Posterior cingulate gyrus (tissue), 11 donors: ENCODE data around the gene ASTN1.

ENCODE experiments used
- DNase-seq, 10 donors: peaks; one replicate each; pipeline versions ENCODE4 v3.0.0 to v3.0.0-alpha.2; 2020 to 2021; ENCODE audit warnings: mixed read lengths in 3 of 10
- intact Hi-C: fragments of 100-400 bp; cut with DNase I; formaldehyde crosslinking; loops from one replicate; pipeline ENCODE4 v1.15.1; 2023

Gene ASTN1

GRCh38 chr1:176949033-176949662 is 215.4 kb downstream of the ASTN1 start:
- intact Hi-C loops: no loop called here
- peak in 4 of 10 donors; percentile 13 to 85 (median 50) for DNase-seq

GRCh38 chr1:176944606-176945005 is 219.9 kb downstream of the ASTN1 start:
- DNase-seq: no peak
- intact Hi-C loops: no loop called here

DNA sequence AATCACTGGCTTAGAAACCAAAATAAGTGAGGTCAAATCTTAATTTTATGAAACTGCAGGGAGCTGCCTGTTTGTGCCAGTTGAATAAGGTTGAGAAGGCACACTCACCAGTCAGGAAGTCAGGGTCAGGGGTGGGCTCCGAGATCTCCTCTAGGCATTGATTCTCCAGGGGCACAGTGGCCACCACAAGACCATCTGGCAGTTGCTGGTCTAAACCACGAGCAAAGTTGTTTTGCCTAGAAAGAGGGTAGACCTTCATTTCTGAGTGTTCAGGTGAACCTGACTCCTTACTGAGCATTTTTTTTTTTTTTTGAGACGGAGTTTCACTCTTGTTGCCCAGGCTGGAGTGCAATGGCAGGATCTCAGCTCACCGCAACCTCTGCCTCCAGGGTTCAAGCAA is 220.7 kb downstream of the ASTN1 start:
- intact Hi-C loops: no loop called here
- DNase-seq: no peak

GRCh38 chr1:176942346-176942745 is 222.2 kb downstream of the ASTN1 start:
- DNase-seq: no peak
- intact Hi-C loops: no loop called here

- no peak for DNase-seq
- intact Hi-C loops: no loop called here
These were observed 224.5 kb downstream of the ASTN1 start for GRCh38 chr1:176939993-176940392.

GRCh38 chr1:176938375-176938774 is 226.1 kb downstream of the ASTN1 start:
- DNase-seq: no peak
- intact Hi-C loops: no loop called here

DNA sequence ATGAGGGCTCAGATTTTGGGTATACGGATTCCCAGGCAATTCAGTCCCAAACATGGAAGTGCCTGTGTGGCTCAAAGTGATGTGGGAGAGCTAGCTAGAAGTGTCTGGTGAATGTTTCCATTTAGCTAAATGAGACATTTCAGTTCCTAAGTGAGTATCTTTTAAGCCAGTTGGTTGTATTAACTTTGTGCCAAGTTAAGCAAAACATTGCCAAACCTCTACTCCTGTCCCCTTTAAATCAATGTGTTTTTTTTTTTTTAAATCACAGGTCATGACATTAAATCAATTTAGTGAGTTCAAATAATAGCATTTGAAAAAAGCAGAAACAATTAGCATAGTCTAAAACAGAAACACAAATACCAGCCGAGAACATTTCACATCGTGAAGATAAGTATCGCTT is 230.1 kb downstream of the ASTN1 start:
- intact Hi-C loops: no loop called here
- no peak for DNase-seq

GRCh38 chr1:176932114-176933104 is 232.1 kb downstream of the ASTN1 start:
- DNase-seq: no peak
- intact Hi-C loops: no loop called here

- intact Hi-C loops: no loop called here
- no peak for DNase-seq
These were observed 233.0 kb downstream of the ASTN1 start for GRCh38 chr1:176931526-176931925.

GRCh38 chr1:176926330-176927086 is 238.0 kb downstream of the ASTN1 start:
- no peak for DNase-seq
- intact Hi-C loops: no loop called here

DNA sequence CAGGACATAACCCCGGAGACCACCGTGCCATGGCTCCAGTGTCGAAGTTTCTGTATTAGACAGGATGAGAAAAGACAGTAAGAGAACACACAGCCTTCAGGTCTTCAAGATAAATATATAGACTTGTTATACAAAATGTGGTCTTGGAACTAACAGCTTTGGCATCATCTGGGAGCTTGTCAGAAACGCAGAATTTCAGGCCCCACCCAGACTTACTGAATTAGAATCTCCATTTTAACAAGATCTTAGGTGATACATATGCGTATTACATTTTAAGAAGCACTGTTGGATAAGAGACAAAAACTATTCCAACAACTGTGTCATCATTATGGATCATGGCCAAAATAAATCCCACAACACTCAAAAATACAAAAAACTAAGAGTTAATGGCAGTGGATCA is 239.3 kb downstream of the ASTN1 start:
- intact Hi-C loops: no loop called here
- no peak for DNase-seq

DNA sequence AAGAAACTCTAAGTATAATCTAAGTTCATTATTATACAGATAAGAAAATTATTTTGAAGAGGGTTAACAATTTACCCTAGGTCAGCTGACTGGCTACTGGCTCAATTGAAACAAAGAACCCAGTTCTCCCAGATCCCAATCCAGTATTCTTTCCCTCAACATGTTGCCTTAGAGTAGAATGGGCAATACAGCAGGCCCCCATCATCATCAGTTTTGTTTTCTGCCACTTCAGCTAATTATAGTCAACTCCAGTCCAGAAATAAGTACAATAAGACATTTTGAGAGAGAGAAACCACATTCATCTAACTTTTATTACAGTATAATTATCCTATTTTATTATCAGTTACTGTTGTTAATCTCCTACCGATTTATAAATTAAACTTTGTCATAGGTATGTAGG is 241.2 kb downstream of the ASTN1 start:
- intact Hi-C loops: no loop called here

DNA sequence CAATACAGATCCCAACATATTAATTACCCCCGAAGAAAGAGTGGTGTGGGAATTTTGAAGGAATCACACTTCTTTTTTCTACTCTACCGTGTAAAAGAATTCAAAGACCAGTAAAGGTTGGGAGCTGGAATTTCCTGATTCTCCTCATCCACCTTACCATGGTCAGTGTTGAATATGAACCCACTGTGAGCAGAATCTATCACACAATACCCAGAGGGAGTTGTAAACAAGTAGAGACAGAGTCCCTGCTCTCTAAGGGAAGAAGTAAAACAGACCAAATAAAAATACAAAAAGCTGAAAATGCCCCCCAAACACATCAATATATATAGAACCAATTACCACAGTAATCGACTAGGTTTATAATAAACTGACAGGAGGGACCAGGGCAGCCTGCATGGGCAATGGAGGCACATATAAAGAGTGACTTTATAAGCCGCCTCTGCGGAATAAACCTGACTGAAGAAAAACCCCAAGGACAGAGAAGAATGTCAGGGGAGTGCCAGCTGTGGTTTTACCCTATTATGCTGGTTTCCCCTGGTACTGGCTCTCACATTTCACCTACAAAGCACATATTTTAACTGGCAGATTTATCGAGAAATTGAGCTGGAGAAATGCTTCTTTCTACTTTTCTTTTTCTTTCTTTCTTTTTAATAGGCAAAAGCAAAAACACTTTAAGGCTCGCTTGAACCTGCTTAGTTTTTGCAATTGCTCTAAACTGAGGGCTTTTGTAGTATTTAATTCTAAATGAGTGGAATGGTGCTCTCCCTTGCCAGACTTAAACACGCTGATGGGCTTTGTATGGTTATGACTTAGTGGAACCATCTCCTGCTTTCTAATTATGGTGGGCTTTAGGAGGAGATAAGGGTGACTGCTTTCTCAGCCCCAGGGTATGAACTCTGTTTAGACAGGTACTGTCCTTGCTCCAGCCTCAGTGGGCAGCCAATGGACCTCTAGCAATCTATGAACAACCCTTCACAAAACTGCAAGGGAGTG is 244.8 kb downstream of the ASTN1 start:
- no peak for DNase-seq
- intact Hi-C loops: no loop called here

More for the DNA sequence above, 241.2 kb downstream of the ASTN1 start:
- no peak for DNase-seq

- intact Hi-C loops: no loop called here
- no peak for DNase-seq
These were observed 258.9 kb downstream of the ASTN1 start for GRCh38 chr1:176905648-176906047.

DNA sequence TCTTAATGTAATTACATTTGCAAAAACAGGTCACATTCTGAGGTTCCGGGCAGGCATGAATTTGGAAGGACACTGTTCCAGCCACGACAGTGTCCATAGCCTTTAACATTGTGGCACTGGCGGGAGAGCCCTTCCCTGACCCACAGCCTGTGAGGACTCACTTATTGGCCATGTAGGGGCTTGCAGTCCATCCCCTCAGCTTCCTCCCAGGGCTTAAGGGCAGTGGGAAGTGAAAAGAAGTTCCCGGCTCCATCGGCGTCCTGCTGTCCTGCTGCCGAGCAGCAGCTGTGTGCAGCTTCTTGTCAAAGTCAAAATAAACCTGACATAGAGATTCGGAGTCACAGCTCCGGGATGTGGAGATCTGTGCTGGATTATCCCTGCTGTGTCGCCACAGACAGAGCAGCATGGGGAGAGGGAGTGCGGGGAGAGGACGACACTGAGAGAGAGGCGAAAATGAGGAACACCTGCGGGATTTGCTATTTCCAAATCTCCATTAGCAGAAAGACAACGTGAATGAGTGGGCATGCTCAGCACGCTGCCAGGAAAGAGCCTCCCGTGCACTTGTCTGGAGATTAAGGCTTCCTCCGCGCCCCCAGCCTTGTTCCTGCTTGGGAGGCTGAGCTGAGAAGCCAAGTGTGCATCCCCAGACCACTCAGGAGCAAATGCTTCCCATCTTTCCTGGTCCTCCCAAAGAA is 260.3 kb downstream of the ASTN1 start:
- intact Hi-C loops: no loop called here

DNA sequence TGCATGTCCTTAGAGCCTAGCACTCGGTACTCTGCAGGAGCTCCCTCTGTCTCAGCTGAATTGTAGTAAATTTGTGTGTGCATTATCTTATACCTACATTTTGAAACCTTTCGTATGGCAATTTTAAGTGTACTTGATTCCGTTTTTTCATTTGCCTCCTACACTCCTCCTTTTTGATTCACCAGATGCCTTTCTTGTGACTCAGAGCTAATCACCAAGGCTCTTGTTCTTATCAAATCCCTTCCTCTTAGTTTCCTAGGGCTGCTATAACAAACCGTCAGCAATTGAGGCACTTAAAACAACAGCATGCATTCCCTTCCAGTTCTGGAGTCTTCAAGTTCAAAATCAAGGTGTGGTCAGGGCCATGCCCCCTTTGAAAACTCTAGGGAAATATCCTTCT is 261.0 kb downstream of the ASTN1 start:
- DNase-seq: no peak
- intact Hi-C loops: no loop called here

More for the DNA sequence above, 260.3 kb downstream of the ASTN1 start:
- DNase-seq: peak in 7 of 10 donors; percentile 28 to 84 (median 43)

GRCh38 chr1:176899321-176899720 is 265.2 kb downstream of the ASTN1 start:
- DNase-seq: no peak
- intact Hi-C loops: loop anchor here (5.0 to 10.0 kb wide), 2 partner anchors 455 to 1048 kb away; no protein-coding TSS in a partner anchor

GRCh38 chr1:176897350-176898236 is 266.9 kb downstream of the ASTN1 start:
- intact Hi-C loops: loop anchor here (1.0 to 10.0 kb wide), 4 partner anchors 284 to 1050 kb away; no protein-coding TSS in a partner anchor
- peak; percentile 51 to 93 (median 76) for DNase-seq
